Activated CD8-positive, alpha-beta memory T cell treated with anti-CD3 and anti-CD28 coated beads, Interleukin-2, amount 50 U/mL, for 24 hours (primary cell): Measurements from ENCODE around the gene PALM3.
"Not testable (repeated sequence)": the region's sequence is repeated elsewhere in the genome, so short reads cannot be mapped to it uniquely, and the experiment has no call there.

Experiments used
- DNase-seq: peaks from one replicate; pipeline ENCODE4 v3.0.0-alpha.2; 2020; ENCODE audit errors: extremely low read depth

PALM3 gene

GRCh38 chr19:14059652-14060155 lies 2.2 kb downstream of the PALM3 start:
- no peak for DNase-seq

DNA sequence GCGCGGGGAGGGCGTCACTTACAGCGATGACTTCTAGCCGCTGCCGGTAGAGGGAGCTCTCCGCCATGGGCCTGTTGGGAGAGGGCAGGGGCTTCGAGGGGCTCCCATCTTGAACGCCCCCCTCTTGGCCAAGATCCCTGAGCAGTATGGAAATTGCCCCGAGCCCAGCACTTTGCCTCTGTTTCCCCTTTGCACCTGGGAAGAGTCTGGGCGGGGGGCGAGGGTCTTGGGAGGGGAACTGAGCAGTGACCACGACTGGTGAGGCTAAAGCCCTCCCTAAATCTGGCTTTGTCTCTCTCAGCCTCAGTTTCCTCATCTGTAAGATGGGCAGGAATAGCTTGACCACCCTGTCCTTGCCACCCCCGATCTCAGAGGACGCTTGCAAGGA lies 2.8 kb downstream of the PALM3 start:
- DNase-seq, result no peak

- no peak for DNase-seq
Observed at GRCh38 chr19:14058182-14059092, 3.4 kb downstream of the PALM3 start.

DNA sequence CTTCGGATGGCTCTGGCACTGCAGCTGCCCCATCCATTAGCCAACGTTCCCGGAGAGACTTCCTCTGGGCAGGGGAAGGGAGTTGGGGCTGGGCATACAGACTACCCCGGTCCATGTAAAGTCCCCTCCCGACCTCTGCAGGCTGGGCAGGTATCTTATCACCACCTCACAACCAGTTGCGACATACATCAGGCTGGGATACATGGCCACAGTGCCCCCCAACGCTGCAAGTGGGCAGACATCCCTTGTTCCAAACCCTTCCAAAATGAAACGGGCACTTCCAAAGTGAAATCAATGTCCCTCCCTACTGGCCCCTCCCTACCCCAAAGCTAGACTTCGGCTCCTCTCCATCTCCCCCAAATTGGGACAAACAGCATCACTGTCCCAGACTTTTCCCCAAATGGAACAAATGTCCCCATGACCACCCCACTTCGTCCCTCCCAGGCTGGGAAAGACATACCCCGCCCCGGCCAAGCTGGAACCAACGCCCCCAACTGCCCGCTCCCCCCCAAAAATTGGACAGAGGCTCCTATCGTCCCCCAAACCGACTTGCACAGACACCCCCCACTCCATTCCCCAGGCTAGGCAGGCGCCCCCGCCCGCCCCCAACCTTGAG lies 5.0 kb downstream of the PALM3 start:
- no peak for DNase-seq

- DNase-seq, result no peak
Observed at GRCh38 chr19:14056069-14056666, 5.7 kb downstream of the PALM3 start.

DNA sequence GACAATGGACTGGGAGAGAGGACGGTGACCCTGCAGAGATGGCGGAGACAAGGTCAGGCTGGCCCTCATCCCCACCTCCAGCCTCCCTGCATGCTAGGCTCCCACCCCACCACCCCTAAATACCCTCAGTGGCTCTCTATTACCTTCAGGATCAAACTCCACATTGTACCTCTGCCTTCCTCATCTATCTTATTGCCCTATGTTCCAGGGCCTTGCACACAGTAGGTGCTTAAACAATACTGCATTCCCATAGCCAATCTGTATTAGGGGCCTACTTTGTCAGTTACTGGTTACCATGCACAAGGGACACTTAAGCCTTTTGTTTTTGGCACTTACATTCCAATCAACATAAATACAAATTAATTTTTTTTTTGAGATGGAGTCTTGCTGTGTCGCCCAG lies 6.5 kb downstream of the PALM3 start:
- DNase-seq, result no peak

- DNase-seq, result no peak
Observed at GRCh38 chr19:14054721-14055120, 7.2 kb downstream of the PALM3 start.

- DNase-seq, result no peak
Observed at GRCh38 chr19:14054099-14054498, 7.8 kb downstream of the PALM3 start.

- DNase-seq, result no peak
Observed at GRCh38 chr19:14053500-14053899, 8.4 kb downstream of the PALM3 start.

DNA sequence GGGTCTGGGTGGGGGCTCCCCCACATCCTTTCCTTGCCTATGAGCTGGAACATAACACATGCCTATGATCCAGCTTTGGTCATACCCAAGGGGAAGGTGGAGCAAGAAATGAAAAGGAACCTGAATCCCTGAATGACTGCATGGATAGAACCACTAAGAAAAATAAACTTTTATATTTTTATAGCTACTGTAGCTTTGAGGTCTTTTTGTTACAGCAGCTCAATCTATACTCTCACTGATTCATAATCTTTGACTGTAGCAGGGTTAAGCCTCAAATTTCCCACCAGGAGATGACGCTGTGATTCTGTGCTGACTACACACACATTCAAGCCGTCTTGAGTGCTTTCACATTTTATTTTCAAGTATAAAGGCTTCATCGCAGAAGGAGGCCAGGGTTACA lies 8.8 kb downstream of the PALM3 start:
- no peak for DNase-seq

- DNase-seq, result no peak
Observed at GRCh38 chr19:14052470-14052869, 9.4 kb downstream of the PALM3 start.

GRCh38 chr19:14051980-14052379 lies 9.9 kb downstream of the PALM3 start:
- no peak for DNase-seq

- DNase-seq, result not testable (repeated sequence)
Observed at GRCh38 chr19:14050961-14051360, 10.9 kb downstream of the PALM3 start.

- DNase-seq, result no peak
Observed at GRCh38 chr19:14050512-14050911, 11.4 kb downstream of the PALM3 start.

DNA sequence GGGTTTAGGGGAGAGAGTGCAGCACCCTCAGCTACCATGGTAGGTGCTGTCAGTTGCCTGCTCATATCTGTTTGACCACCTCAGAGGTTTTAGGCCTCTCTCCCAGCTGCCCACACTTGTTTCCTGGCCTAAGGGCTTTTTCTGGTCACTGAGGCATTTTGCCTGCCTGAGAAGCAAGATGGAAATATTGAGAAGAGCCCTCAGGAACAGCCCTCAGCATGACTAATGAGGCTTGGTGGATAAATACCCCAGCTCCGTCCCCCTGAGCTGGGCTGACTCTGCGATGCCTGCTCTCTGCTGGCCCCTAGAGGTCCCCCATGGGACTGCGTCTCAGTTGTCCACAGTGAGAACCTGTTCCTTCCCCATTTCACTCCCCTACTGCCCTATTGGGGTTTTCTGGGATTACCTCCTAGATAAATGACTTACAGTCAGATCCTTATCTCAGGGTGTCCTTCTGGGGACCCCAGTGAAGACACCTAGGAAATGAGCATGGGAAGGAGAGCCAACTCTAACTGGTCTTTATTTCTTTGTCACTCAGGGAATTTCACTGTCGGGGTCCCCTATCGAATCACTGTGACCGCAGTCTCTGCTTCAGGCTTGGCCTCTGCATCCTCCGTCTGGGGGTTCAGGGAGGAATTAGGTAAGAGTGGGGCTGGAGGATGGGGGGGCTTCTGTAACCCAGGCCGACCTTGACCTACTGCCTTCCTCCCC lies 13.3 kb downstream of the PALM3 start:
- DNase-seq, result peak; percentile 54

GRCh38 chr19:14047866-14048265 lies 14.0 kb downstream of the PALM3 start:
- not testable (repeated sequence) for DNase-seq

DNA sequence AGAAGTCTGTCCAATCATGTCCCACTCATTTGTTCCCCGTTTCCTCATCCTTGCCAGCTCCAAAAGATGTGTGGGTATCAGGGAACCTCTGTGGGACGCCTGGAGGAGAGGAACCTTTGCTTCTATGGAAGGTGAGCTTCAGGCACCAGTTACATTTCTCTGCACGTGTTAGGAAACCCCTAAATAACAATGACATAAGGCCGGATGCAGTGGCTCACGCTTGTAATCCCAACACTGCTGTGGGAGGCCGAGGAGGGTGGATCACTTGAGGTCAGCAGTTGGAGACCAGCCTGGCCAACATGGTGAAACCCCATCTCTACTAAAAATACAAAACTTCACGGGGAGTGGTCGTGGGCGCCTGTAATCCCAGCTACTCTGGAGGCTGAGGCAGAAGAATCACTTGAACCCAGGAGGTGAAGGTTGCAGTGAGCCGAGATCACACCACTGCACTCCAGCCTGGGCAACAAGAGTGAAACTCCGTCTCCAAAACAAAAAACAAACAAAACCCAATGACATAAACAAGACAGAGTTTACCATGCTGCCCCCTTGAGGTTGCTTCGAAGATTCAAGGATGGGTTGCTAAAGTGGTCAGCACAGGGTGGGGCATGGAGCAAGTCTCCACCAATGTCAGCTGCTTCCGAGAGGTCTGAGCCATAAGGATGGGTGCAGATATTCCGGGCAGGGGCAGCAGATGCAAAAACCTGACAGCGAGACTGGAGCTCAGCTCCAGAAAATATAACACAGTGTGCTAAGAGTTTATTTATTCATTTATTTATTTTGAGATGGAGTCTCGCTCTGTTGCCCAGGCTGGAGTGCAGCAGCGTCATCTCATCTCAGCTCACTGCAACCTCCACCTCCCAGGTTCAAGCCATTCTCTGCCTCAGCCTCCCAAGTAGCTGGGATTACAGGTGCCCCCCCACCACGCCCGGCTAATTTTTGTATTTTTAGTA lies 18.9 kb downstream of the PALM3 start:
- not testable (repeated sequence) for DNase-seq

DNA sequence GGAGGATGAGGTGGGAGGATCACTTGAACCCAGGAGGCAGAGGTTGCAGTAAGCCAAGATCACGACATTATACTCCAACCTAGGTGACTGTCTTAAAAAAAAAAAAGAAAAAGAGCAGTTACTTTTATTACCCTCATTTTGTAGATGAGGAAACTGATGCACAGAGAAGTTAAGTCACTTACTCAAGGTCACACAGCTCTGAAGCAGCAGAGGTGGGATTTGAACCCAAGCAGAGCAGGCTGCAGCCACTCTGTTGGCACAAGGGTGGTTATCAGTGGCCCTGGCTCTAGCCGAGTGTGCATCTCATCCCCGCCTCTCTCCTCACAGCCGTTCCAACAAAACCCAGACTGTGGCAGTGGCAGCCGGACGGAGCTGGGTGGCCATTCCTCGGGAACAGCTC lies 22.7 kb downstream of the PALM3 start:
- DNase-seq, result no peak

DNA sequence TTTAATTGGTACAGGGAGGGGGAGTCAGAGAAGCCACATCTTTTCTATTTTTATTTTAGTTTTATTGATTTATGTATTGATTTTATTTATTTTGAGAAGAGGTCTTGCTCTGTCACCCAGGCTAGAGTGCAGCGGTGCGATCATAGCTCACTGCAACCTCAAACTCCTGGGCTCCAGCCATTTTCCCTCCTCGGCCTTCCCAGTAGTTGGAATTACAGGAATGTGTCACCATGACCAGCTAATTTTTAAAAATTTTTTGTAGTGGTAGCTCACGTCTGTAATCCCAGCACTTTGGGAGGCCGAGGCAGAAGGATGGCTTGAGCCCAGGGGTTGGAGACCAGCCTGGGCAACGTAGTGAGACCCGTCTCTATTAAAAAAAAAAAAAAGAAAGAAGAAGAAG lies 26.2 kb downstream of the PALM3 start:
- DNase-seq, result no peak

DNA sequence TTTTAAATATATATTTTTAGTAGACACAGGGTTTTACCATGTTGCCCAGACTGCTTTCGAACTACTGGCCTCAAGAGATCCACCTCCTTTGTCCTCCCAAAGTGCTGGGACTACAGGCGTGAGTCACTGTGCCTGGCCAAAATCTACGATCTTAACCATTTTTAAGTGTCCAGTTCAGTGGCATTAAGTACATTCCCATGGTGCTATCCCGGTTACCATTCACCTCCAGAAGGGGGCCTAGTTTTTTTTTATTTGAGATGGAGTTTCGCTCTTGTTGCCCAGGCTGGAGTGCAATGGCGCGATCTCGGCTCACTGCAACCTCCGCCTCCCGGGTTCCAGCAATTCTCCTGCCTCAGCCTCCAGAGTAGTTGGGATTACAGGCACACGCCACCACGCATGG lies 26.7 kb downstream of the PALM3 start:
- DNase-seq, result not testable (repeated sequence)

DNA sequence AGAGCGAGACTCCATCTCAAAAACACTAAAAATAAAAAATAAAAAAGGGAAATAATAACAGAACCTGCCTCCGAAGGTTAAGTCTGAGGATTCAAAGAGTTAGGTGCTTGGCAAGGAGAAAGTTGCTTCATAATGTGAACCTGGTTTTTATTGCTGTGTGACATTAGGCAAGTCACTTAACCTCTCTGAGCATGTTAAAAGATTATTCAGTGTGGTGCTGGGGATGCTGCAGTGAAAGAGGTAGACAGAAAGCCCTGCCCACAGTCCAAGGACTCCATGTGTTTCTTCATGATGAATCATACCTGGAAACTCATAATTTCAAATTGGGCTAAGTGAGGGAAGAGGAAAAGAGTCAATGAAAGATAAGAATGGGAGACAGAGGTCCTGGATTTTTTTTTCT lies 27.9 kb downstream of the PALM3 start:
- DNase-seq, result no peak
